ENCODE results near the gene TLCD1.
A peak's percentile ranks its signal among the peaks of the same experiment; 100 is the strongest.
"Not testable (repeated sequence)": the region's sequence is repeated elsewhere in the genome, so short reads cannot be mapped to it uniquely, and the experiment has no call there.

Gene TLCD1

DNA sequence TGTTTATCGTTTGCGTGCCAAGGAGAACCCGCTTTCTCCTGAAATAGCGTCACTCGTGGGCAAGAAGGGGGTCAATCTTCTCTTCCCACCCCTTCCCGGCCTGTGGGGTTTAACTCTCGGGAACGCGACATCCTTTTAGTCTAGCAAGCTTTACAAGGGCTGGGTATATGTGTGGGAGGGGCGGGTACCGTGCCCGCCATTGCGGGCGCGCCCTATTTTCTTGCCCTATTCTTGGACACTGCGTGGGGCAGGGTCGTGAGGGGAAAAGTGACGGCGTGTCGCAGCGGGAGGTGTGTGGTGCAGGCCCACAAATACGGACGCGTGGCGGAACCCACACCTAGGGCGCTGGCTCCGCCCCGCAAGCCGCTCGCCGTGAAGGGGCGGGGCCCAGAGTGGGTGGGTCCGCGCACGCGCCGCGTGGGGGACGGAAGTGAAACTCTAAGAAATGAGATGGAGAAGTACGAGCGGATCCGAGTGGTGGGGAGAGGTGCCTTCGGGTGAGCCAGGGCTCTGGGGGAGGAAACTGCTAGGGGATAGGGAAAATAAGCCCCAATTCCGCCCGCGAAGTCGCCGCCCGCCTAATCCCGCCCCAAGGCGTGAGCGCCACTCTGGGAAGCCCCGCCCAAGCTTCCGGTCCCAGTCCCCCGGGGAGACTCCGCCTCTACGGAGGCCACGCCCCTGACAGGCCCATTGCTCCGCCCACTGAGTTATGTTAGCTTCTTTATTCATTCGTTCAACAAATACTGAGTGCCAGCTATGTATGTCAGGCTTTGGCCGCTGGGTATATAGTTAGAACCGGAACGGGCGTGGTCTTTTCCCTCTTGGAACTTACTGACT lies 2.5 kb upstream of the TLCD1 start, which contains the start of gene NEK8:
Gene NEK8 (plus strand): TSS at position 425 of the 837 bp plus-strand sequence. CDS start 26 bp downstream, at position 451.
- peak; percentile 99 for DNase-seq (ENCODE audit: low spot score)

DNA sequence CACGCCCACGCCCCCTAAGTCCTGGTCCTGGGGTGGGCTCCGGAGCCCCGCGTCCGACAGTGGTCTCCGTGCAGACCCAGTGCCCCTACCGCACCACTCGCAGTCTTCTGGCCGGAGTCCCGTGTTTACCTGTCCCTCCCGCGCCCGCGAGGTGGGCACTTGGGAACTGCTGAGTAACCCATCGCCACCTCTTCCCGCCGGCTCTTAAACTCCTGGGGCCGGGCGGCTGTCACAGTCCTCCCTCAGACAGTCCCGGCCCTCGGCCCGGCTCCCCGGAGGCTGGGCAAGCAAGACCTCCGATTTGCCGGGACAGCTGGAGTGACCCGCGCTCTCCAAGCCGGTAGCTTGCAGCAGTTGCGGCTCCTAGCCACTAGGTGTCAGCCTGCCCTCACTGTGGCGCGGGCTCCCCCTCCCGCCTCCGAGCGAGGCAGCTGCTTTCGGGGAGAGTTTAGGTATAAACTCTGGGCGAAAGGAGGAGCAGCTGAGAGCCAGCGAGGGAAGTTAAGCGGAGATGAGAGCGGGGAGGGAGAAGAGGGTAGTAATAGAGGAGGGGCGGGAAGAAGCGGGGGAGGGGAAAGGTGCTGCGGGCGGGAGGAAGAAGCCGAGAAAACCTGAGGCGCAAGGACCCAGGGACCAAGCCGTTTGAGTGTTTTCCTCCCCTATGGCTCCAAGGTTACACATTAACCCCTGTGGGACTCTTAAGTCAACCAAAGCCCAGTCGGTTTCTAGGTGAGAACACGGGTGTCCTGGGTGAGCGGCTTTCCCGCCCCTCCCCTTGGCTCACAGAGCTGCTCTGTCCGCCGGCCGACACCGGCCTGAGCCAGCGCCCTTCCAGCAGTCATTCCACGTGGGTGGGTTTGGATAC lies 826 bp upstream of the TLCD1 start:
- DNase-seq (ENCODE audit: low spot score): peak; percentile 100

DNA sequence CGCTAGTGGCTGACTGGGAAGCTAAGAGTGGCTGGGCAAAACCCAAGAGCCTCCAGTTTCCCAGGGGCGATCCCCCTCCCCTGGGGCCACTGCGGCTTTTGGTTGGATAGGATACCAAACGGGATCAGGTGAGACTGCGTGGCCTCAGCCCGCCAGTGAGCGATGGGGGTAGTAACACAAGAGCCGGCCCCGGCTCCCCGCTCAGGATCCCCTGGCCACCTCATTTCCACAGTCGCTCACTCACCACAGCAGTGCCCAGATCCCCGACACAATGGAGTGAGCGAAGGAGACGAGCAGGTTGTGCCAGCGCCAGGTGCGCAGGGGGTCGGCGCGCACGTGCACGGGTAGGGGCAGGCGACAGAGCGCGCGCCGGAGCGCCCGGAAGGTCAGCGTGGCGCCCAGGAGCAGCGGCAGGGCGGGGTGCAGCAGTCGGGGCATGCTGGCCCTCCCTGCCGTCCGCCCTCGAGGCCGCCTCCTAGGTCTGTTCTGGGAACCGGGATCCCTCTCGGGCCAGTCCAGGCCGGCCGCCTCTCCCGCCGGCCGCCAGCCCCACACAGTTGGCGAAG lies 290 bp downstream of the TLCD1 start:
- peak; percentile 94 for DNase-seq (ENCODE audit: low spot score)

- DNase-seq (ENCODE audit: low spot score): no peak
Observed at GRCh38 chr17:28725166-28725659, 820 bp downstream of the TLCD1 start.

DNA sequence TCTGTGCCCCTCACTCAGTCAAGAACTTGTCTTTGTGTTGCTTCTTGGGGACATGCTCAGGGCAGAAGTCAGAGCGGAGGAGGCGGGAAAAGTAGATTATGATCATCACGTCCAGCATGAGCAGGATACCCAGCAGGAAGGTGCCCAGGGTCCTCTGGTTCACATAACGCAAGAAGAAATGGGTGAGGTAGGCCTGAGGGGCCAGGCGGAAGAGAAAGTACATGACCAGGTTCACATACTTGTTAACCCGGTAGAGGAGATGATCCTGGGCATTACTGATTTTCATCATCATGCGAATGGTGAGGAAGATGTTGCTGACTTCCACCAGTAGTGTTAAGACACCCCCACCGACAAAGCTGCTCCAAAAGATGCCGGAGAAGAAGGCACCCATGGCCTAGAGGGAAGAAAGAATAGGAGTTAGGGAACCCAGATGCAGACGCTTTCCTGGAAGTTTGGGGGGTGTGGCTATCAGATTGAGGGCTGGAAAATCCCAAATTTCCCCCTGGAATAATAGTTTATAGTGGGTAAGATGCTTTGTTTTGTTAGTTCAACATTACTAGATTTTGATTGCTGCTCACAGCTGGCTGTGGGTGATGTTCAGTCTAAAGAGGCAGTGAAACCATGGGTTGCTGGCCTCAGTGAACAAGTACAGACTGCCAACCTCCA lies 1.4 kb downstream of the TLCD1 start:
- no peak for DNase-seq (ENCODE audit: low spot score)

DNA sequence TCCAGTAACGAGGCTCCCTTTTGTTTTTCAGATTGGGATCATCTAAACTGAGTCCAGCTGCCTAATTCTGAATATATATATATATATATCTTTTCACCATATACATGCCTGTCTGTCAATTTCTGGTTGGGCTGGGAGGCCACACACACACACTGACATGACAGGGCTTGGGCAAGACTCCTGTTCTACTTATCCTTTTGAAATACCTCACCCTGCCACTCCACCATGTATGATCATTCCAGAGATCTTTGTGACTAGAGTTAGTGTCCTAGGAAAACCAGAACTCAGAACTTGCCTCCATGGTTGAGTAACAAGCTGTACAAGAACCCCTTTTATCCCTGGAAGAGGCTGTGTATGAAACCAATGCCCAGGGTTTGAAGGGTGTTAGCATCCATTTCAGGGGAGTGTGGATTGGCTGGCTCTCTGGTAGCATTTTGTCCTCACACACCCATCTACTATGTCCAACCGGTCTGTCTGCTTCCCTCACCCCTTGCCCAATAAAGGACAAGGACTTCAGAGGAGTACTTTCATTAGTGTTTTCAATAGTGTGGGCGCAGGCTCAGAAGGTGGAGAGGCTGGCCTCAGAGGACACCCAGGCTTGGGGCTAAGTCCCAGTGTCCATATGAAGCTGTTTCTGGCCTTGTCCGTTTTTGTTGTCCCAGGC lies 2.1 kb downstream of the TLCD1 start:
- not testable (repeated sequence) for DNase-seq (ENCODE audit: low spot score)

DNA sequence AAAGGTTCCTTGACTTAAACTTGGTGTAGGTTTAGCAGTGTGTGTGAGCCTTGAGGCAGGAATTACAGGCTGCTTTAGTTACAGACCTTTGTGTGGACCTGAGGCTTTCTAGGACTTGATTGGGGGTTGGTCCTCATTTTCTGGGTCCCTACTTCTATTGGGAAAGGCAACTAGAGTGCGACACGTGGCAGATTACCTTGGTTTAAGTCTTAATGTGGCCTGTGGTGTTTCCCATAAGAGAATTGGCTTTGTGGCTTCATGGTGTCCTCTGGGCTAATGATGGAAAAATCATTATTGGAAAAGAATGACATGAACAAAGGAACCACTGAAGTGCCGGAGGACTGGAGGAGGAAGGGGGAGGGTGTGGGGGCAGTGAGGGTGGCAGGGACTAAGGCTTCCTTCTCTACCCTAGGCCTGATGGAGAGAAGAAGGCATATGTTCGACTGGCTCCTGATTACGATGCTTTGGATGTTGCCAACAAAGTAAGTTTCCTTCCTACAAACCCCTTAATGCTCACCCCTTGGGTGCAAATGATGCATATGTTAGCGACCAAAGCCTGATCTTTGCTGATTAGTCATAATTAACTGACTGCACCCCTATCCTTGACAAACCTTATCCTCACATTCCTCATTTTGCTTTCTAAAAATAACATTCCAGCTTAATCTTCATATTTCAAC lies 2.7 kb downstream of the TLCD1 start:
- DNase-seq (ENCODE audit: low spot score): no peak

DNA sequence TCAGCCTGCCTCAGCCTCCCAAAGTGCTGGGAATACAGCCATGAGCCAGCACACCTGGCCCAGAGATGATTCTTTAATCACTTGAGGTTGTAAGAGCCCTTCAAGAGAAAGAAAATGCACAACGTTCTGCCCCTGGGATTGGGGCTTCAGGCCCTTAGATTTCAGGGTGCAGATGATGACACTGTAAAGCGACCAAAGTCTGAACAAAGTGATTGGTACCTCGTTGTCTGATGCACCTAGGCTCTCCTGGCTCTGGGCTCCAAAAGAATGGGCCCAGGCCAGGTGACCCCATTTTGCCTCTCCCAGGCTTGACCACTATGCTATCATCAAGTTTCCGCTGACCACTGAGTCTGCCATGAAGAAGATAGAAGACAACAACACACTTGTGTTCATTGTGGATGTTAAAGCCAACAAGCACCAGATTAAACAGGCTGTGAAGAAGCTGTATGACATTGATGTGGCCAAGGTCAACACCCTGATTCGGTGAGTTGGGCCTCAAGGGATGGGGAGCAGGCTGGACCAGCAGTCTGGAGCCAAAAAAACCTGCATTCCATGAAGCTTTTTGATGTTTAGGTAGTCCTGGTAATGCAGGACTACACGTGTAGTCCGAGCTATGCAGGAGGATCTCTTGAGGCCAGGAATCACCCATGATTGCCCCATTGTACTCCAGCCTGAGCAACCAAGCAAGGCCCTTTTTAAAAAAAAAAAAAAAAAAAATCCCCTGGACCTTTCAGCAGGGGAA lies 3.4 kb downstream of the TLCD1 start:
- DNase-seq (ENCODE audit: low spot score): no peak

DNA sequence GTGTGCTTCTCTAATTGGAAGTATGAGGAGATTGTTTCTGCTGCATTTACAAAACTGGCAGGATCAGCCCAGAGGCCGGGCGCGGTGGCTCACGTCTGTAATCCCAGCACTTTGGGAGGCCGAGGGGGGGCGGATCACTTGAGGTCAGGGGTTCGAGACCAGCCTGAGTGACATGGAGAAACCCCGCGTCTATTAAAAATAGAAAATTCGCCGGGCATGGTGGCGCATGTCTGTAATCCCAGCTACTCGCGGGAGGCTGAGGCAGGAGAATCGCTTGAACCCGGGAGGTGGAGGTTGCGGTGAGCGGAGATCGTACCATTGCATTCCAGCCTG lies 5.1 kb downstream of the TLCD1 start:
- not testable (repeated sequence) for DNase-seq (ENCODE audit: low spot score)

DNA sequence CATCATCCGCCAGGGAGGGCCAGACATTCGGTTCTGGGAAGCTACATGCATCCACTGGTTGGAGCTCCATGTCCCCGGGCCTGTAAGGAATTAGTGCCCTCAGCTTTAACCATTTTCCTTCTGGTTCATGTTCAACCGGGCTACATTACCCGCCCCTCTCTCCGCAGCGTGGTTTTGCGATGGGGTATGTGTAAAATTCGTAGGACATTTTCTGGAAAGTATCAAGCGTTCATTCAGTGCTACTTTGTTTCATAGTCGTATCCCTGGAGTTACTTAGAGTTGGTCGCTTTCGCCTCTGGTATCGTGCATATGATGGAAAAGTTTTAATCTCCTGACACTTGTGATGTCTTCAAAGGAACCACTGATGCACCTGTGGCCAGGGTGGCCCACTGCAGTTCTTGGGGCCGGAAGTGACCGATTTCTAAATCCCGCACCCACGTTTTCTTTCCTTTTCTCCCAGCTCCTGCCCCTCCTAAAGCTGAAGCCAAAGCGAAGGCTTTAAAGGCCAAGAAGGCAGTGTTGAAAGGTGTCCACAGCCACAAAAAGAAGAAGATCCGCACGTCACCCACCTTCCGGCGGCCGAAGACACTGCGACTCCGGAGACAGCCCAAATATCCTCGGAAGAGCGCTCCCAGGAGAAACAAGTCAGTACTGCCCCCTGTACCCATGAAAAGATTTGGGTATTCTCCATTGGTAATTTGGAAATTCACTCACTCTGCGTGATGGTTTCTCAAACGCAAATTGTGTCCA lies 5.6 kb downstream of the TLCD1 start:
- no peak for DNase-seq (ENCODE audit: low spot score)

DNA sequence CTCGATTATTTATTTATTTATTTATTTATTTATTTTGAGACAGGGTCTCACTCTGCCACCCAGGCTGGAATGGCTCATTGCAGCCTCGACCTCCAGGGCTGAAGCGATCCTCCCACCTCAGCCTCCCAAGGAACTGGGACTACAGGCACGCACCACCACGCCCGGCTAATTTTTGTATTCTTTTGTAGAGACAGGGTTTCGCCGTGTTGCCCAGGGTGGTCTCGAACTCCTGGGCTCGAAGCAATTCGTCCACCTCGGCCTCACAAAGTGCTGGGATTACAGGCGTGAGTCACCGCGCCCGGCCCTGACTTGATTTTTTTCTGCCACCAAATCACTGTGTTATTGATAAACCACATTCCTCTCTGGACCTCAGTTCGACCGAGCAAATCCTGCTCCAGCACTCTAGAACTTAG lies 7.0 kb downstream of the TLCD1 start:
- no peak for DNase-seq (ENCODE audit: low spot score)

DNA sequence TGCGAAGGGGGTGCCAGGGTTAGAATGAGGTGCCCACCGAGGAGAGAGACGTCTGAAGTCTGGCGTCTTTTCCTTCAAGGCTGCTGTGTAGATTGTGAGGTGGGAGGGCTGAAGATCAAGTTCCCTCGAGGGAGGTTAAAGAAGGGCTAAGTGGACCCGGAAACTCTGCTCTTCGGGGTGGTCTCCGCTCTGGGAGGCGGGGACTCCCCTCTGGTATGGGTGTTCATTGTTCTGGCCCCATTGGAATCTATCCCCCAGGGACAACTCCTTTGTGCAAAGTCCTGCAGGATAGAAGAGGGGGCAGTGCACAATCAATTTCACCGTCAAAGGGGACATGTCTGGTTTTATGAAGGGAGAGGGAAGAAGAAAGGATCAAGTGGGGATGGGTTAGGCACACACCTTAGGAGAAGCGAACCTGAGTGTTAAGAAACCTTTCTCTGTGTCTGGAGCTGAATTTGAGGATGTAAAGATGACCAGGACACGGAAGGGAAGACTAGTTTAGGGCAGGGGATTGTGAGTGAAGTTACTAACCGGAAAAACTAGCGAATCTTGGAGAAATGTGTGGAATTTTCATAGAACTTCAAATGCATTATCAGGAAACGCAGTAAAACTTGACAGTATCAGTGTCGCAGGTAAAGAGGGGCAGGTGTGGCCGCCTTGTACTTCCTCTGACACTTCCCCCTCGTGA lies 7.6 kb downstream of the TLCD1 start:
- no peak for DNase-seq (ENCODE audit: low spot score)

GRCh38 chr17:28717578-28718332 lies 8.3 kb downstream of the TLCD1 start, which contains the start of gene RAB34:
RAB34 (minus strand) TSS chr17:28717868; CDS start chr17:28717266, 602 bp downstream.
- peak; percentile 98 for DNase-seq (ENCODE audit: low spot score)

GRCh38 chr17:28716740-28717577 lies 9.1 kb downstream of the TLCD1 start:
- peak; percentile 84 for DNase-seq (ENCODE audit: low spot score)

- no peak for DNase-seq (ENCODE audit: low spot score)
Observed at GRCh38 chr17:28715217-28715616, 10.8 kb downstream of the TLCD1 start.

GRCh38 chr17:28714281-28714680 lies 11.8 kb downstream of the TLCD1 start:
- DNase-seq (ENCODE audit: low spot score): no peak

Data from ecto neural progenitor cell (in vitro differentiated cells).